SK-N-SH (cell line): ENCODE data around the gene CELSR1. TPM values are rescaled to one million over a fixed set of nuclear protein-coding genes. Genes with fewer than 3 reads are reported as not detected.

ENCODE experiments used
- CTCF ChIA-PET: fragments of 300-600, 350-600 bp; formaldehyde crosslinking; extraction: SDS; loops from one replicate; lab custom pipeline; 2021; lab: Yijun Ruan, JAX
- POLR2A ChIA-PET: fragments of 350-600 bp; sonication (Branson Sonifier 250); formaldehyde crosslinking; extraction: SDS; loops from one replicate; lab custom pipeline; 2020; ENCODE audit warnings: antibody characterized with exemption, inconsistent platforms; lab: Yijun Ruan, JAX
- DNase-seq: peaks from one replicate; pipeline ENCODE4 v3.0.0; 2012
- H2AFZ ChIP-seq: fragments of 200-600 bp; sonication (generic); 2 replicates; pipeline ENCODE4 v1.8.1; 2016; ENCODE audit warnings: antibody characterized with exemption, mild to moderate bottlenecking, low read depth
- H3F3A ChIP-seq: fragments of 200-600 bp; sonication (generic); replicated peaks from 2 replicates; pipeline ENCODE3; 2016; ENCODE audit warnings: antibody characterized with exemption, mild to moderate bottlenecking; ENCODE audit not compliant: insufficient read depth
- H3K27ac ChIP-seq, 2 experiments: fragments of 200-500 bp in 1 of 2; fragments of 200-600 bp in 1 of 2; sonication (Bioruptor generic) in 1 of 2; sonication (generic), shearing (Covaris generic) in 1 of 2; 2 replicates each; pipeline versions ENCODE4 v1.5.1 to v1.6.1; 2014 to 2016; ENCODE audit warnings: low read depth in 2 of 2, inconsistent platforms in 1 of 2, low read length in 1 of 2, mild to moderate bottlenecking in 1 of 2, mixed read lengths in 1 of 2
- H3K27me3 ChIP-seq: fragments of 200-600 bp; sonication (generic), shearing (Covaris generic); 2 replicates; pipeline ENCODE4 v1.6.1; 2016; ENCODE audit warnings: mixed run types; ENCODE audit not compliant: insufficient read depth
- H3K36me3 ChIP-seq, 2 experiments: fragments of 200-500 bp in 1 of 2; fragments of 200-600 bp in 1 of 2; sonication (Bioruptor generic) in 1 of 2; sonication (generic) in 1 of 2; replicated peaks in 1 of 2; 2 replicates each; pipeline versions ENCODE3 to v1.5.1; 2014 to 2016; ENCODE audit warnings: low read length in 1 of 2, mild to moderate bottlenecking in 1 of 2; ENCODE audit not compliant: insufficient read depth in 2 of 2, control insufficient read depth in 1 of 2
- H3K4me1 ChIP-seq, 2 experiments: fragments of 200-500 bp in 1 of 2; fragments of 200-600 bp in 1 of 2; sonication (Bioruptor generic) in 1 of 2; sonication (generic), shearing (Covaris generic) in 1 of 2; 2 replicates each; pipeline versions ENCODE4 v1.5.1 to v1.6.1; 2014 to 2016; ENCODE audit warnings: low read depth in 1 of 2, low read length in 1 of 2, mixed run types in 1 of 2; ENCODE audit not compliant: insufficient read depth in 2 of 2, control insufficient read depth in 1 of 2
- H3K4me2 ChIP-seq: fragments of 200-600 bp; sonication (generic), shearing (Covaris generic); 2 replicates; pipeline ENCODE4 v1.6.1; 2017; ENCODE audit warnings: mixed run types
- H3K4me3 ChIP-seq, 2 experiments: fragments of 200-500 bp in 1 of 2; fragments of 200-600 bp in 1 of 2; sonication (Bioruptor generic) in 1 of 2; sonication (generic), shearing (Covaris generic) in 1 of 2; 2 replicates each; pipeline versions ENCODE4 v1.5.1 to v1.8.1; 2014 to 2016; ENCODE audit warnings: low read depth in 2 of 2, inconsistent platforms in 1 of 2, low read length in 1 of 2, mild to moderate bottlenecking in 1 of 2, mixed read lengths in 1 of 2, moderate library complexity in 1 of 2
- H3K79me2 ChIP-seq: fragments of 200-600 bp; sonication (generic); 2 replicates; pipeline ENCODE4 v1.8.1; 2017; ENCODE audit warnings: mild to moderate bottlenecking; ENCODE audit not compliant: insufficient read depth
- H3K9ac ChIP-seq: fragments of 200-600 bp; sonication (generic); 2 replicates; pipeline ENCODE4 v1.6.1; 2017; ENCODE audit warnings: mixed run types
- H3K9me2 ChIP-seq: fragments of 200-600 bp; sonication (generic); 2 replicates; pipeline ENCODE4 v1.6.1; 2017; ENCODE audit warnings: mixed run types
- H3K9me3 ChIP-seq: fragments of 200-600 bp; sonication (generic); 2 replicates; pipeline ENCODE4 v1.6.1; 2017; ENCODE audit warnings: mixed run types, mild to moderate bottlenecking, moderate library complexity
- H4K20me1 ChIP-seq: fragments of 200-600 bp; sonication (generic); 2 replicates; pipeline ENCODE4 v1.6.1; 2017; ENCODE audit warnings: mild to moderate bottlenecking, mixed run types; ENCODE audit not compliant: insufficient read depth
- JUND ChIP-seq: IDR thresholded peaks from 2 replicates; pipeline ENCODE4 v1.4.0; 2012
- MEF2A ChIP-seq: IDR thresholded peaks from 2 replicates; pipeline ENCODE4 v1.4.0; 2012; ENCODE audit warnings: low read depth, borderline replicate concordance
- SMC3 ChIP-seq: IDR thresholded peaks from 2 replicates; pipeline ENCODE4 v1.6.1; 2012; ENCODE audit warnings: low read depth, low read length, improper control_type of control experiment
- TAF1 ChIP-seq: IDR thresholded peaks from 2 replicates; pipeline ENCODE4 v1.6.1; 2012; ENCODE audit warnings: low read depth, mild to moderate bottlenecking, low read length, moderate library complexity, borderline replicate concordance
- YY1 ChIP-seq: IDR thresholded peaks from 2 replicates; pipeline ENCODE4 v1.4.0; 2012; ENCODE audit warnings: low read depth, mild to moderate bottlenecking
- WGBS: methylation state at CpG from one replicate; pipeline ENCODE4 v1.1.6; 2017; ENCODE audit warnings: low lambda C conversion rate; 5-methylcytosine and 5-hydroxymethylcytosine counted together
- polyA plus RNA-seq, 3 experiments: library from polyadenylated mRNA; depleted of rRNA; stranded (reverse); fragments of >200 nt; gene quantifications; 2 replicates each; pipeline ENCODE4 v1.2.3, GENCODE V29; 2012
- TF ChIP-seq, protein P1 (sequence below): fragments of 200-600 bp; sonication (generic); IDR thresholded peaks from 2 replicates; pipeline ENCODE4 v1.6.1; 2017; ENCODE audit warnings: antibody characterized with exemption, mild to moderate bottlenecking, moderate library complexity
- TF ChIP-seq, protein P2 (sequence below): IDR thresholded peaks from 2 replicates; pipeline ENCODE4; 2012
- TF ChIP-seq, protein P3 (sequence below): fragments of 150-350 bp; IDR thresholded peaks from 2 replicates; pipeline ENCODE4 v1.6.1; 2016; ENCODE audit warnings: mild to moderate bottlenecking, low read depth, low read length

CELSR1 gene
- polyA plus RNA-seq, 1 of the 3 experiments (the other 2 are of a cell fraction): 5.0 TPM

DNA sequence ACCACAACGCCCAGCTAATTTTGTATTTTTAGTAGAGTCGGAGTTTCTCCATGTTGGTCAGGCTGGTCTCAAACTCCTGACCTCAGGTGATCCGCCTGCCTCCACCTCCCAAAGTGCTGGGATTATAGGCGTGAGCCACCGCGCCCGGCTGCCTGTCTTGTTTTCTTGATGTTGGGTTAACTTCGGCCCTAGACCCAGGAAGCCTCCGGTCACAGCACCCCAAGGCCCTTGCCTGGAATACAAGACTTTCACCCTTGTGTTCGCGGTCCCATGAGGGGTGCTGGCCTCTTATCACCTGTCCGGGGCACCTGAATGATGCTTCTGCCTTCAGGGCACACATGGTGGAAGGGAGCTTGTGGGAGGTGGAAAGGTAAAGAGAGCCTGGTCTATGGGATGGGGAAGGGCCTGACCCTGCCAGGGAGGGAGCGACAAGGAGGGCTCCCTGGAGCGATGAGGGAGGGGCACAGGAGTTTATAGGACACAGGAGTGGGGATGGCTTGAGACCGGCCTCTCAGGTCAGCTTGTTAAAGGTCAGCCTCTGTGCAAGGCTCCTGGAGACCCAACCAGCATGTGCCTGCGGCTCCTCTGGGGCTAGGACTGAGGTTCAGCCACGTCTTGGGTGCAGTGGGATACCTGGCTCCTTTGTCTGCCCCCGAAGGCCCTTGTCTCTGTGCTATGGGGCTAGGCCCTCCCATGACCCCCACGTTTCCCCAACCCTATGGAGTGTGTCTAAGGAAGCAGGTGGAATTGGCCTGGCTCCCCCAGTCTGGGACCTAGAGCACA, 48.1 kb upstream of the CELSR1 start:
- Histone ChIP-seq H3K9me2 (no peaks in the 10 kb centered on the region), H4K20me1 (no peaks in the 10 kb centered on the region), H3K79me2 (no peaks in the 10 kb centered on the region), H3K36me3 (no peaks in the 10 kb centered on the region), H3K9ac (no peak overlapping the region), H3F3A (no peaks in the 10 kb centered on the region), H3K27ac (no peak overlapping the region), H3K4me1 (peaks cover 0 to 40% of the 10 kb centered on the region in 2 experiments; a peak in 2 of 4 replicates), H3K4me3 (no peak overlapping the region), H3K9me3 (no peaks in the 10 kb centered on the region), H2AFZ (no peak overlapping the region), H3K4me2 (no peak overlapping the region), H3K27me3 (no peaks in the 10 kb centered on the region)
- ChIA-PET CTCF (interaction anchor here (1.3 kb wide), 1 partner anchor 85 kb away, joined by 5 read pairs; no protein-coding TSS in a partner anchor), POLR2A (no interaction called here)
- 93% methylated on average over 15 of the region's 19 CpGs for WGBS
- TF ChIP-seq, protein P1, sequence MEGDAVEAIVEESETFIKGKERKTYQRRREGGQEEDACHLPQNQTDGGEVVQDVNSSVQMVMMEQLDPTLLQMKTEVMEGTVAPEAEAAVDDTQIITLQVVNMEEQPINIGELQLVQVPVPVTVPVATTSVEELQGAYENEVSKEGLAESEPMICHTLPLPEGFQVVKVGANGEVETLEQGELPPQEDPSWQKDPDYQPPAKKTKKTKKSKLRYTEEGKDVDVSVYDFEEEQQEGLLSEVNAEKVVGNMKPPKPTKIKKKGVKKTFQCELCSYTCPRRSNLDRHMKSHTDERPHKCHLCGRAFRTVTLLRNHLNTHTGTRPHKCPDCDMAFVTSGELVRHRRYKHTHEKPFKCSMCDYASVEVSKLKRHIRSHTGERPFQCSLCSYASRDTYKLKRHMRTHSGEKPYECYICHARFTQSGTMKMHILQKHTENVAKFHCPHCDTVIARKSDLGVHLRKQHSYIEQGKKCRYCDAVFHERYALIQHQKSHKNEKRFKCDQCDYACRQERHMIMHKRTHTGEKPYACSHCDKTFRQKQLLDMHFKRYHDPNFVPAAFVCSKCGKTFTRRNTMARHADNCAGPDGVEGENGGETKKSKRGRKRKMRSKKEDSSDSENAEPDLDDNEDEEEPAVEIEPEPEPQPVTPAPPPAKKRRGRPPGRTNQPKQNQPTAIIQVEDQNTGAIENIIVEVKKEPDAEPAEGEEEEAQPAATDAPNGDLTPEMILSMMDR: no peak
- TF ChIP-seq TAF1 (no peak), JUND (no peak), YY1 (no peak)
- no peak for DNase-seq

DNA sequence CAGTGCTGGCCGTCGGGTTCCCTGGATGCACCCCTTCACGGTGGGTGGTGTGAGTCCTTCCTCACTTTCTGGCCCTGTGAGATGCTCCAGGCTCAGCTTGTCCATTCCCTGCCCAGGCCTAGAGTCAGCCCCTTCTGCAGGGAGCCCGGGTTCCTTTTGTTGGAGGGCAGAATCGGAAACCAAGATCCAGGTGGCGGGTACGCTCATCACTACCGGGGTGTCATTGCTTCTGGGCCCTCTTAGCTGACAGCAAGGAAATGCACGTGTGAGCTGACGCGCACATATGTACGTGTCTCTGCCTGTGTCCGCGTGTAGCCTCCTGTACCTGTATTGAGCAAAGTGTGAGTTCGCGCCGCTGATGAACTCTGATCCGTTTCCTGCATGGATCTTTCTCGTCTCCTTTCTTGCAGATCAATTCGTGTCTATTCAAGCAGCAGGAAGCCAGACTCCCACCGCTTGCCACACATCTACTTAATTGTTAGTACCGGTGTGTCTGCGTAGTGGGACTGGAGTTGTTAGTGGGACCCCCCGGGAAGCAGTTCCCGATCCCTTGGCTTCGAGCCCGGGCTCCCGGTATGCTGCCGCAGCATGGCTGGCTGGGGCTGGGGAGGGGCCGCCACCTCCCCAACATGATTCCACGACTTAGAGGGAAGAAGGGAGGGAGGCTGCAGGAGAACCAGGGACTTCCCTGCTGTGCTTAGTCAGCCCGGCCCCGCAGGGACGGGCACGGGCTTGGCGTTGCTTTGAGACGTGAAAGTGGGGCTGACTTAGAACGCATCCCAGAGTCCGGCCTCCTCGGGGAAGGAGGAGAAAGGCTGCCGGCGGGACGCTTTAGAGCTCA, 46.9 kb upstream of the CELSR1 start:
- Histone ChIP-seq H3K36me3 (no peaks in the 10 kb centered on the region), H3K9ac (no peak overlapping the region), H3K79me2 (no peaks in the 10 kb centered on the region), H3K9me2 (no peaks in the 10 kb centered on the region), H3K4me2 (no peak overlapping the region), H3K27me3 (no peaks in the 10 kb centered on the region), H3K4me1 (peaks cover 0 to 39% of the 10 kb centered on the region in 2 experiments; a peak in 2 of 4 replicates), H3K27ac (no peak overlapping the region), H3K9me3 (no peaks in the 10 kb centered on the region), H3F3A (no peaks in the 10 kb centered on the region), H2AFZ (no peak overlapping the region)
- 91% methylated on average over 38 of the region's 43 CpGs for WGBS
- TF ChIP-seq MEF2A (no peak), SMC3 (no peak)
- TF ChIP-seq, protein P2, sequence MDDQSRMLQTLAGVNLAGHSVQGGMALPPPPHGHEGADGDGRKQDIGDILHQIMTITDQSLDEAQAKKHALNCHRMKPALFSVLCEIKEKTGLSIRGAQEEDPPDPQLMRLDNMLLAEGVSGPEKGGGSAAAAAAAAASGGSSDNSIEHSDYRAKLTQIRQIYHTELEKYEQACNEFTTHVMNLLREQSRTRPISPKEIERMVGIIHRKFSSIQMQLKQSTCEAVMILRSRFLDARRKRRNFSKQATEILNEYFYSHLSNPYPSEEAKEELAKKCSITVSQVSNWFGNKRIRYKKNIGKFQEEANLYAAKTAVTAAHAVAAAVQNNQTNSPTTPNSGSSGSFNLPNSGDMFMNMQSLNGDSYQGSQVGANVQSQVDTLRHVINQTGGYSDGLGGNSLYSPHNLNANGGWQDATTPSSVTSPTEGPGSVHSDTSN: no peak
- TF ChIP-seq, protein P3, sequence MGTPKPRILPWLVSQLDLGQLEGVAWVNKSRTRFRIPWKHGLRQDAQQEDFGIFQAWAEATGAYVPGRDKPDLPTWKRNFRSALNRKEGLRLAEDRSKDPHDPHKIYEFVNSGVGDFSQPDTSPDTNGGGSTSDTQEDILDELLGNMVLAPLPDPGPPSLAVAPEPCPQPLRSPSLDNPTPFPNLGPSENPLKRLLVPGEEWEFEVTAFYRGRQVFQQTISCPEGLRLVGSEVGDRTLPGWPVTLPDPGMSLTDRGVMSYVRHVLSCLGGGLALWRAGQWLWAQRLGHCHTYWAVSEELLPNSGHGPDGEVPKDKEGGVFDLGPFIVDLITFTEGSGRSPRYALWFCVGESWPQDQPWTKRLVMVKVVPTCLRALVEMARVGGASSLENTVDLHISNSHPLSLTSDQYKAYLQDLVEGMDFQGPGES: no peak
- TF ChIP-seq, all 33 proteins: peak for 0
- no peak overlapping the region for H3K4me3 ChIP-seq
- CTCF ChIA-PET: no interaction called here
- no peaks in the 10 kb centered on the region for H4K20me1 ChIP-seq
- POLR2A ChIA-PET: no interaction called here
- DNase-seq: no peak
